HUES48 (cell line): ENCODE measurements around the gene CGB8.

Experiments
- H3K27ac ChIP-seq: one replicate; pipeline ENCODE4 v1.7.0; 2013; ENCODE audit warnings: low read depth, low read length, inconsistent platforms
- H3K27me3 ChIP-seq: 2 replicates; pipeline ENCODE4 v1.6.1; 2013; ENCODE audit warnings: mild to moderate bottlenecking, low read length; ENCODE audit not compliant: control insufficient read depth, insufficient read depth
- H3K36me3 ChIP-seq: 2 replicates; pipeline ENCODE4 v1.6.1; 2013; ENCODE audit warnings: low read length; ENCODE audit not compliant: control insufficient read depth, insufficient read depth
- H3K4me1 ChIP-seq: 2 replicates; pipeline ENCODE4 v1.6.1; 2013; ENCODE audit warnings: mild to moderate bottlenecking, low read length; ENCODE audit not compliant: control insufficient read depth, insufficient read depth
- H3K4me3 ChIP-seq: 2 replicates; pipeline ENCODE4 v1.5.1; 2013; ENCODE audit warnings: mild to moderate bottlenecking, low read depth, low read length
- H3K9ac ChIP-seq: 2 replicates; pipeline ENCODE4 v1.6.1; 2013; ENCODE audit warnings: mild to moderate bottlenecking, low read depth, low read length, moderate library complexity
- H3K9me3 ChIP-seq: 2 replicates; pipeline ENCODE4 v1.6.1; 2013; ENCODE audit warnings: low read length; ENCODE audit not compliant: control insufficient read depth, insufficient read depth

The CGB8 gene

DNA sequence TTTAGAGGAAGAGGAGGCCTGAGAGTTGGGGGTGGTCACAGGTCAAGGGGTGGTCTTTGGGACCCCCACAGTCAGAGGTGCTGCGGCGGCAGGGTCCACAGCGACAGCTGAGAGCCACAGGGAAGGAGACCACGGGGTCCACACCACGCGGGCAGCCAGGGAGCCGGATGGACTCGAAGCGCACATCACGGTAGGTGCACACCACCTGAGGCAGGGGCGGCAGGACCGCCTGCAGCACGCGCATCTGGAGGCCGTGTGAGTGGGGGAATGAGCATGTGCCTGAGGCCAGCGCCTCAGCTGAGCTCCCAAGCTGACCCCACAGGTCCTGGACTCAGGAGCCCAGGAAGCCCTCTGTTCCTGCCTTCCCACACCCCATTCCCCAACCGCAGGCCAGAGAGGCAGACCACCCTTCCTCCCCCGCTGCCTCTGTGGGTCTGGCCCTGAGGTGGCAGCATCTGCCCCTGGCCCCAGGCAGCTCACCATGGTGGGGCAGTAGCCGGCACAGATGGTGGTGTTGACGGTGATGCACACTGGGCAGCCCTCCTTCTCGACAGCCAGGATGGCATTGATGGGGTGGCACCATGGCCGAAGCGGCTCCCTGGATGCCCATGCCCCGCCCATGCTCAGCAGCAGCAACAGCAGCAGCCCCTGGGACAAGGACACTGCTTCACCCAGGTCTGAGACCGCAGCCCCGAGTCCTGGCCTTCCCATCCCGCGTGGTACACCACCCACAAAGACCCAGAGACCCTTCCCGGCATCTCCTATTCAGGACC, 32.7 kb downstream of the CGB8 start:
- peaks cover 16% of the 10 kb centered on the region for H3K4me1 ChIP-seq
- peaks cover 22% of the 10 kb centered on the region for H3K27me3 ChIP-seq
- H3K27ac ChIP-seq, result no peak overlapping the region

DNA sequence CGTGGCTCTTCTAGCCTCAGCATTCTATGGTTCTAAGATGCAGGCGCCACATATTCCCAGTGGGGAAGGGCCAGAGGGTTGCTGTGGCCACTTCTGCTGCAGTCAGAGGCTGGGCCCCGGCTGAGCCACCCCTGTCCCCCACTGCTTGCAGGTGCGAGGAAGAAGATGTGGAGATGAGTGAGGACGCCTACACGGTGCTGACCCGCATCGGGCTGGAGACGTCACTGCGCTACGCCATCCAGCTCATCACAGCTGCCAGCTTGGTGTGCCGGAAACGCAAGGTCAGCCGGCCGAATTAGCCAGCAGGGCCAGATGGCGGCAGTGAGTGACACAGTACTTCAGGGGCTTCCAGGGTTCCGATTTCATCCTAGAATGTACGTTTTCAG, 34.0 kb downstream of the CGB8 start:
- Histone ChIP-seq H3K27me3 (peaks cover 14% of the 10 kb centered on the region), H3K36me3 (peaks cover 54% of the 10 kb centered on the region)

More for the DNA sequence above, 32.7 kb downstream of the CGB8 start:
- Histone ChIP-seq H3K4me3 (no peak overlapping the region), H3K9ac (no peak overlapping the region), H3K36me3 (peaks cover 41% of the 10 kb centered on the region), H3K9me3 (no peaks in the 10 kb centered on the region)

DNA sequence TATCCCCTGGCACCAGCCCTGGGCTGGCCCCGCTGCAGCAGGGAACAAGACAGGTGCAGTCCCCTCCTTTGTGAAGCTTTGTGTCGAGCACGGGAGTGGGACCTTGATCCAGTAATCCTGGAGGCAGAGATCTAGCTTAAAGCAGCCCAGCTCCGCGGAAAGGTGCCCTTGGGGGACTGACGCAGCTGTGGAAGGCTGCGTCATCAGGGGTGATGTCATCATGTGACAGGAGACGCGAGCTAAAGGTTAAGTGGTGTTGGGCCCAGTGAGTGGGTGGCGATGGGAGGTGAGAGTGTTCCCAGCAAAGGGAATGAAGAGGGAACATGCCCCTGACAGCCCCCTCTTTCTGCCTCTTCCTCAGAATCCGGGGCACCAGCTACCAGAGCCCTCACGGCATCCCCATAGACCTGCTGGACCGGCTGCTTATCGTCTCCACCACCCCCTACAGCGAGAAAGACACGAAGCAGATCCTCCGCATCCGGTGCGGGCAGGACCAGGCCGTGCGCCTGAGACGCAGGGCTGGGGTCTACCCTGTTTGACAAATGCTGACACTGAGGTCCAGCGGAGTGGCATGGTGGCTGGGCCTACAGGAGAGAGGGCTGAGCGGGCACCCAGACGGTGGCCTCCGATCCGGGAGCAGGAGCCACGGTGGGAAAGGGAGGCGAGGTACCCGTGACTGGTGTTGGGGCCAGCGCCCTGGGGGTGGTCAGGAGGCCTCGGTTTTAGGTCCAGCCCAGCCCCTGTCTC, 34.6 kb downstream of the CGB8 start:
- no peak overlapping the region for H3K4me3 ChIP-seq
- H3K9me3 ChIP-seq, result no peaks in the 10 kb centered on the region
- no peak overlapping the region for H3K27ac ChIP-seq
- peaks cover 10% of the 10 kb centered on the region; the same call in 1 of the 2 replicates for H3K4me1 ChIP-seq
- H3K36me3 ChIP-seq, result peaks cover 60% of the 10 kb centered on the region
- H3K27me3 ChIP-seq, result peaks cover 14% of the 10 kb centered on the region
- no peak overlapping the region for H3K9ac ChIP-seq

More for the DNA sequence above, 34.0 kb downstream of the CGB8 start:
- Histone ChIP-seq H3K4me1 (peaks cover 10% of the 10 kb centered on the region; the same call in 1 of the 2 replicates), H3K27ac (no peak overlapping the region), H3K4me3 (no peak overlapping the region), H3K9ac (no peak overlapping the region), H3K9me3 (no peaks in the 10 kb centered on the region)

DNA sequence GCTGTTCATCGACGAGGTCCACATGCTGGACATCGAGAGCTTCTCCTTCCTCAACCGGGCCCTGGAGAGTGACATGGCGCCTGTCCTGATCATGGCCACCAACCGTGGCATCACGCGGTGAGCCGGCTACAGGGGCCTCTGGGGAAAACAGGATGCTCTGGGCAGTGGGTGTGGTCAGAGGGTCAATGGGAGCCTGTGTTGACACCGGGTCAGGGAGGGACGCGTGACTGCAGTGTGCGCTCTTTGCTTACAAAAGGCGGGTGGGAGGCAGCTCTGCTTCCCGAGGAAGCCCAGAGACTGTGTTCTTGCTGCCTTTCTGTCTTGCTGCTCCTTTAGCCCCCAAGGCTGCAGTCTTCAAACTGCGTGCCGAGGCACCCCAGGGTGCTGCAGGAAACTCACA, 37.7 kb downstream of the CGB8 start:
- Histone ChIP-seq H3K9me3 (no peaks in the 10 kb centered on the region), H3K4me3 (no peak overlapping the region), H3K27ac (no peak overlapping the region), H3K4me1 (no peaks in the 10 kb centered on the region), H3K27me3 (no peaks in the 10 kb centered on the region), H3K36me3 (peaks cover 75% of the 10 kb centered on the region), H3K9ac (no peak overlapping the region)

DNA sequence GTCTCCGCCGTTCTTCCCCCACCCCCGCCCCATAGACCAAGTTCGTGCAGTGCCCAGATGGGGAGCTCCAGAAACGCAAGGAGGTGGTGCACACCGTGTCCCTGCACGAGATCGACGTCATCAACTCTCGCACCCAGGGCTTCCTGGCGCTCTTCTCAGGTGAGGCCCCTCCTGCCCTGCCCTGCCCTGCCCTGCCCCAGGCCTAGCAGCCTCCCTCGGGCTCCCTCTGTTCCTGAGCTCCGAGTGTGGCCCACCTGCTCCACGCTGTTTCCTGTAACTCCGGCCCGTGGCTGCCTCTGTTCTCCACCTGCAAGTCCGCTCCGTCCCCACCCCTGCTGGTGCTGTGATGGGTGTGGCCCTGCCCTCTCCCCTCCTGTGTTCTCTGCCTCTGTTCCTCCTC, 38.5 kb downstream of the CGB8 start:
- H3K27ac ChIP-seq, result no peak overlapping the region
- no peak overlapping the region for H3K4me3 ChIP-seq
- no peaks in the 10 kb centered on the region for H3K9me3 ChIP-seq
- H3K36me3 ChIP-seq, result peaks cover 75% of the 10 kb centered on the region
- H3K27me3 ChIP-seq, result no peaks in the 10 kb centered on the region
- H3K9ac ChIP-seq, result no peak overlapping the region
- no peaks in the 10 kb centered on the region for H3K4me1 ChIP-seq

GRCh38 chr19:49009828-49010227, 39.1 kb downstream of the CGB8 start:
- peaks cover 75% of the 10 kb centered on the region for H3K36me3 ChIP-seq
- no peaks in the 10 kb centered on the region for H3K27me3 ChIP-seq
- no peaks in the 10 kb centered on the region for H3K9me3 ChIP-seq
- no peak overlapping the region for H3K9ac ChIP-seq
- no peak overlapping the region for H3K27ac ChIP-seq
- H3K4me3 ChIP-seq, result no peak overlapping the region
- H3K4me1 ChIP-seq, result no peaks in the 10 kb centered on the region

- no peaks in the 10 kb centered on the region for H3K9me3 ChIP-seq
- H3K27me3 ChIP-seq, result no peaks in the 10 kb centered on the region
- H3K36me3 ChIP-seq, result peaks cover 82% of the 10 kb centered on the region
- no peak overlapping the region for H3K9ac ChIP-seq
- H3K4me3 ChIP-seq, result no peak overlapping the region
- H3K4me1 ChIP-seq, result no peaks in the 10 kb centered on the region
- no peak overlapping the region for H3K27ac ChIP-seq
These were observed 42.0 kb downstream of the CGB8 start for GRCh38 chr19:49006905-49007304.

DNA sequence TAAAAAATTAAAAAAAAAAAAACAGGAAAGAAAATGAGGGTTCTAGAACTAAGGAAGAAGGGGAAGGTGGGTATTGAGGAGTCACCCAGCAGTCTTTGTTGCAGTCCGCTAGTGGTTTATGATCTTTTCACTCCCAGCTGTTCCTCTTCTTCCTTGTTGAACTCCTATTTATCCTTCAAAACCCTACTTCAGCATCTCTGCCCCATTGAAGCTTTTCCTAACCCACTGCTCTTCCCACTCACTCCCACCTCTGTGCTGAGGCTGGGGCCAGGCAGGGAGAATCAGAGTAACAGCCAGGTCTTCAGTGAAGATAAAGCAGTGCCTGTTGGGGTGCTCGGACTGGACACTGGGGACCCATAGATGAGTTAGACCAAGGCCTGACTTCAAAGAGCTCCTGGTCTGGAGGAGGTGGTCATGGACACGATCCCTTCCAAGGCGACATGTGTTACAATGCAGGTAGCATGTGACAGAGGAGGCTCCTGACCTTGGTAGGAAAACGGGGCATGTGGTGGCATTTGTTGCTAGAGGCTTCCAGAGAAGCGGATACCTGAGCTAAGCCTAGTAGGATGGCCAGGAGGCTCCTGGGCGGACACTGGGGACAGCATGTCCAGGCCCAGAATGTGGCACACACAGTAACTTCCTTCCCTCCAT, 43.8 kb downstream of the CGB8 start:
- Histone ChIP-seq H3K9me3 (no peaks in the 10 kb centered on the region), H3K9ac (no peak overlapping the region), H3K27me3 (no peaks in the 10 kb centered on the region), H3K36me3 (peaks cover 72% of the 10 kb centered on the region), H3K4me3 (no peak overlapping the region), H3K4me1 (no peaks in the 10 kb centered on the region), H3K27ac (no peak overlapping the region)

- Histone ChIP-seq H3K36me3 (peaks cover 62% of the 10 kb centered on the region), H3K27me3 (no peaks in the 10 kb centered on the region), H3K27ac (no peak overlapping the region), H3K9ac (no peak overlapping the region), H3K4me1 (no peaks in the 10 kb centered on the region), H3K9me3 (no peaks in the 10 kb centered on the region), H3K4me3 (no peak overlapping the region)
These were observed 44.8 kb downstream of the CGB8 start for GRCh38 chr19:49004133-49004532.

GRCh38 chr19:48999481-49000325, 49.2 kb downstream of the CGB8 start:
- peak overlapping the region; percentile 68 for H3K27ac ChIP-seq
- H3K27me3 ChIP-seq, result no peaks in the 10 kb centered on the region
- H3K9me3 ChIP-seq, result no peaks in the 10 kb centered on the region
- H3K9ac ChIP-seq, result no peak overlapping the region
- H3K4me3 ChIP-seq, result no peak overlapping the region
- H3K36me3 ChIP-seq, result peaks cover 33% of the 10 kb centered on the region
- H3K4me1 ChIP-seq, result no peaks in the 10 kb centered on the region
